Stimulated activated naive CD8-positive, alpha-beta T cell treated with anti-CD3 and anti-CD28 coated beads, Interleukin-15, amount 100 ng/mL, for 72 hours (primary cell): ENCODE data around the gene OR4B1.
"Not testable (repeated sequence)": the region's sequence is repeated elsewhere in the genome, so short reads cannot be mapped to it uniquely, and the experiment has no call there.

Experiments
- ATAC-seq: fragments of 150-1000 bp; cut with Tn5 transposase; 2 replicates; pipeline ENCODE4 v1.10.0; 2021; ENCODE audit warnings: mild to moderate bottlenecking, moderate library complexity
- DNase-seq, 2 donors: peaks; one replicate each; pipeline ENCODE4 v3.0.0; 2021 to 2022
- H3K27ac Mint-ChIP-seq, 2 donors: one replicate each; pipeline ENCODE4 v1.8.0; 2022; ENCODE audit warnings: mild to moderate bottlenecking in 2 of 2, mixed read lengths in 2 of 2, moderate library complexity in 2 of 2
- H3K27me3 Mint-ChIP-seq: one replicate; pipeline ENCODE4 v1.8.0; 2022; ENCODE audit warnings: mixed read lengths
- H3K4me1 Mint-ChIP-seq: one replicate; pipeline ENCODE4 v1.8.0; 2022; ENCODE audit warnings: mild to moderate bottlenecking, mixed read lengths
- H3K4me3 Mint-ChIP-seq, 2 donors: one replicate each; pipeline ENCODE4 v1.8.0; 2022; ENCODE audit warnings: mild to moderate bottlenecking in 2 of 2, mixed read lengths in 2 of 2, moderate library complexity in 1 of 2
- H3K9me3 Mint-ChIP-seq, 2 donors: one replicate each; pipeline ENCODE4 v1.8.0; 2022; ENCODE audit warnings: mixed read lengths in 2 of 2

OR4B1 gene, protein sequence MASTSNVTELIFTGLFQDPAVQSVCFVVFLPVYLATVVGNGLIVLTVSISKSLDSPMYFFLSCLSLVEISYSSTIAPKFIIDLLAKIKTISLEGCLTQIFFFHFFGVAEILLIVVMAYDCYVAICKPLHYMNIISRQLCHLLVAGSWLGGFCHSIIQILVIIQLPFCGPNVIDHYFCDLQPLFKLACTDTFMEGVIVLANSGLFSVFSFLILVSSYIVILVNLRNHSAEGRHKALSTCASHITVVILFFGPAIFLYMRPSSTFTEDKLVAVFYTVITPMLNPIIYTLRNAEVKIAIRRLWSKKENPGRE

DNA sequence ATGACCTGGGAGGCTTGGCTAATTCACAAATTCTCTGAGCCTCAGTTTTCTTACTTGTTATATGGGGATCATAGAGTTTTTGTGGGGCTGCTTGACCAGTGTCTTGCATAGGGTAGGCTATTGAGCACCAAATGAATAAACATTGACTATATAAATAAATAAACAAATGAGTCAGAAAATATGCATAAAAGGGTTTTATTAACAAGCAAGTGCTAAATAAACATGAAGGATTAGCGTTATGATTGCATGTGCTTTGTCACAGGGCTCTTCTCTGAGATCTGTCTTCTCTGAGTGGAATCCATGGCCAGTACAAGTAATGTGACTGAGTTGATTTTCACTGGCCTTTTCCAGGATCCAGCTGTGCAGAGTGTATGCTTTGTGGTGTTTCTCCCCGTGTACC, at the start of gene OR4B1:
OR4B1 (plus strand) TSS at position 301 of the 400 bp plus-strand sequence; CDS start at position 301, 0 bp downstream.
- Mint-ChIP-seq H3K27ac (no peak within 1 kb of the TSS), H3K27me3 (peaks cover 9% of the 10 kb centered on the region), H3K4me3 (no peak within 1 kb of the TSS), H3K9me3 (no peaks in the 10 kb centered on the region), H3K4me1 (no peaks in the 10 kb centered on the region)
- no peak for ATAC-seq
- no peak for DNase-seq

GRCh38 chr11:48167380-48167779, 49.2 kb upstream of the OR4B1 start:
- DNase-seq (no peak), ATAC-seq (no peak)
- peaks cover 26% of the 10 kb centered on the region for H3K4me1 Mint-ChIP-seq
- H3K9me3 Mint-ChIP-seq, result no peaks in the 10 kb centered on the region
- H3K27me3 Mint-ChIP-seq, result no peaks in the 10 kb centered on the region
- no peak overlapping the region for H3K27ac Mint-ChIP-seq
- no peak overlapping the region for H3K4me3 Mint-ChIP-seq

DNA sequence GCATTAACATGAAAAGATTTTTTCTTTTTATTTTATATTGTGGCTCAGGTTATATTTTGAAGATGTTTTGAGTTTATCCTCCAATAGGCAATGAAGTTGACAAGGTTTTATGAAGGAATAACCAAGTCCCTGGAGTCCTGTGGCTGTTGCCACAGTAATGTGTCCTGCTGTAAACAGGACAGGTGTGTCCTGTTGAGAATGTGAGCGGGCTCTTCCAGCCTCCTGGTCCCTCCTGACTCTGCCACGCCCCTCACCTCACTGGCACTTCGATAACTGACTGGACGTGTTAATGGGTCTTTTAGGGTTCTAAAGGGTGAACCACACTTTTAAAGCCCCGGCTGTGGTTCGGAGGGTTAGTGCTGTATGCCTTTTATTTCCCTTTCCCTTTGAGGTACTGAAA, 47.8 kb upstream of the OR4B1 start:
- Mint-ChIP-seq H3K4me3 (no peak overlapping the region), H3K4me1 (peaks cover 26% of the 10 kb centered on the region), H3K27me3 (no peaks in the 10 kb centered on the region), H3K9me3 (no peaks in the 10 kb centered on the region), H3K27ac (no peak overlapping the region)
- DNase-seq (no peak), ATAC-seq (no peak)

- Mint-ChIP-seq H3K4me3 (no peak overlapping the region), H3K27me3 (no peaks in the 10 kb centered on the region), H3K9me3 (no peaks in the 10 kb centered on the region), H3K27ac (peak overlapping the region in 1 of 2 donors; percentile 43), H3K4me1 (peaks cover 26% of the 10 kb centered on the region)
- no peak for DNase-seq
- no peak for ATAC-seq
Observed at GRCh38 chr11:48169259-48169658, 47.4 kb upstream of the OR4B1 start.

DNA sequence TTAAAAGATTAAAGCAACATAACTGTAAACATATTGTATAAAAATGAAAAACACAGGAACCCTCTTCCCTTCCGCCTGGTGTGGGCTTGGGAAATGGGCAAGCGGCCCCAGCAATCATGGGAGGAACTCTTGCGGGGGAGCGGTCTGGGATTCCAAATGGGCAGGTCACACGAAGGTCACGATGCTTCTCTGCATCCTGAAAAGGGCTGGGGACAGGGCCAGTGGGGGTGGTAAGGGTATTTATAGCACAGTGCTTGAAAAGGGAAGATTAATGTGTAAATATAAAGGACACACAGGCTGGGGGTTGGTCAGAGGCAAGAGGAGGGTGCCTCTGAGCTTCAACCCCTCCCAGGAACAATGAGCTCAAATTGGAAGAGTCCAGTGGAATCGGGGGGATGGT, 46.9 kb upstream of the OR4B1 start:
- H3K4me1 Mint-ChIP-seq, result peaks cover 26% of the 10 kb centered on the region
- no peak for ATAC-seq
- H3K27me3 Mint-ChIP-seq, result no peaks in the 10 kb centered on the region
- peak overlapping the region; percentile 51 to 74 for H3K27ac Mint-ChIP-seq
- no peaks in the 10 kb centered on the region for H3K9me3 Mint-ChIP-seq
- H3K4me3 Mint-ChIP-seq, result no peak overlapping the region
- no peak for DNase-seq

- DNase-seq, result no peak
- Mint-ChIP-seq H3K4me1 (peaks cover 26% of the 10 kb centered on the region), H3K4me3 (no peak overlapping the region), H3K9me3 (no peaks in the 10 kb centered on the region), H3K27me3 (no peaks in the 10 kb centered on the region), H3K27ac (peak overlapping the region in 1 of 2 donors; percentile 55)
- ATAC-seq, result no peak
Observed at GRCh38 chr11:48170241-48171233, 46.1 kb upstream of the OR4B1 start.

DNA sequence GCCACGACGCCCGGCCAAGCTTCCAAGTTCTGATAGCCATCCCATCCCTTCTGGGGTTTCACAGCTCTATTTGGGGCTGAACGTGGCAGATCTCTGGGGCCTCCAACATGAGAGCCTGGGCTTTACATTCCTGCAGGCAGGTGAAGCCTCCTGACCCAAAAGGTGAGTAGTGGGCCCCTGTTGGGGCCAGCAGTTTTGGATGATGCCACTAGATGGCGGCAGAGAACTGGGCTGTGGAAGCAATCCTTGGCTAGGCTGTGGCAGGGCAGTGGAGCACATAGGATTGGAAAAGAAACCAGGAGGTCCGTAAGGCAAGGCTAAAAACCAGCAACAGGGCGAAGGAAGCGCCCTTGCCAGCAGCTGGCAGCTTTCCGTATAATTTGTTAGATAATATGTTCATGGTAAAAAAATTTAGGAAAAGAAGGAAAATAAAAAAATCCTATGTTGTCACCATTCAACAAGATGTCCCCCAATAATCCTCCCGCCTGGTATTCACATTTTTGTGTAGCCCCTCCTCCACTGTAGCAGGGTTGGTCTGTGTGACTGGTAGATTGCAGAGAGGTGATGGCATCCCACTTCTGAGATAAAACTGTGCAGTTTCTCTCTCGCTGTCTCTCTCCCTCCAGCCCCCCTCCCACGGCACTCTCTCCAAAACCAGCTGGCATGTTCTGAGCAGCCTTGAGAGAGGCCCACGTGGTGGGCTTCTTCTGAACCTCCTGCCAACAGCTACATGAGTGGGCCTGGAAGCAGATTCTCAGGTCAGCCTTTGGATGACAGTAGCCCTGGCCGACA, 43.6 kb upstream of the OR4B1 start:
- DNase-seq (peak; percentile 56 to 62), ATAC-seq (peak; percentile 84)
- Mint-ChIP-seq H3K9me3 (no peaks in the 10 kb centered on the region), H3K4me1 (peaks cover 26% of the 10 kb centered on the region), H3K4me3 (no peak overlapping the region), H3K27ac (peak overlapping the region in 1 of 2 donors; percentile 59), H3K27me3 (no peaks in the 10 kb centered on the region)

DNA sequence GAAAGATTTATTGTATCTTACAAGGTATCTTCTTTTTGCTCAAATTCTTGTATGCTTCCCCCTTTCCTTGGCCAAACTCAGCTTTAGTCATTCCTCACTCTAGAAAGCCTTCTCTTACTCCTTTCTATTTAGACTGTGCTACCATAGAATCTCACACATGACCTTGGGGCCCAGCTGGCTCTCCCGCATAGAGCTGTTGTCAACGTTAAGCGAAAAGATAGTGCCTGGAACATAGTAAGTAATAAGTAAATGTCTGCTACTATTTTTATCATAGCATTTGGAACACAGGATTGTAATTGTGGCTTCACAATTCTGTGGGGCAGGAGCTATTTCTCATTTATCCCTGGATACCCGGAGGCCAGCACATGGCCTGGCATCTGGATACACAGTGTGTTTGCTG, 38.9 kb upstream of the OR4B1 start:
- no peak for ATAC-seq
- DNase-seq, result no peak
- H3K4me3 Mint-ChIP-seq, result no peak overlapping the region
- H3K27ac Mint-ChIP-seq, result peak overlapping the region in 1 of 2 donors; percentile 74
- H3K9me3 Mint-ChIP-seq, result no peaks in the 10 kb centered on the region
- no peaks in the 10 kb centered on the region for H3K4me1 Mint-ChIP-seq
- no peaks in the 10 kb centered on the region for H3K27me3 Mint-ChIP-seq

DNA sequence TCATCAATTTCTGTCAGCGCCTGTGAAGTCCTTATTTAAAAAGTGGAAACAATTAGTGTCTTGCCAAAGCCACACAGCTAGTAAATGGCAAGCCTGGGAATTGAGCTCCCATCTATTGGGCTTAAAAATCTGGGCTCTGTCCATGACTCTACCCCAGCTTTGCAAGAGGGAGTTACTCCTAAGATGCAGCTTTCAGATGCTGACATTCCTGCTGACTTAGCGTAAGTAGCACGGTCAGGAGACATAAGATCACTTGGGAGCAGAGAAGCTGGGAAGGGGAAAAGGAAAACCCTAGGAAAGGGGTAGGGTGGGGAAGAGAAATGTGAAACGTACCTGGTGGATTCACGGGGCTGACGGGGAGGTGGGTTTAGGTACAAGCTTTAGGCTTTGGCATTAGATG, 36.0 kb upstream of the OR4B1 start:
- Mint-ChIP-seq H3K4me1 (no peaks in the 10 kb centered on the region), H3K27ac (peak overlapping the region in 1 of 2 donors; percentile 30)
- DNase-seq, result no peak

DNA sequence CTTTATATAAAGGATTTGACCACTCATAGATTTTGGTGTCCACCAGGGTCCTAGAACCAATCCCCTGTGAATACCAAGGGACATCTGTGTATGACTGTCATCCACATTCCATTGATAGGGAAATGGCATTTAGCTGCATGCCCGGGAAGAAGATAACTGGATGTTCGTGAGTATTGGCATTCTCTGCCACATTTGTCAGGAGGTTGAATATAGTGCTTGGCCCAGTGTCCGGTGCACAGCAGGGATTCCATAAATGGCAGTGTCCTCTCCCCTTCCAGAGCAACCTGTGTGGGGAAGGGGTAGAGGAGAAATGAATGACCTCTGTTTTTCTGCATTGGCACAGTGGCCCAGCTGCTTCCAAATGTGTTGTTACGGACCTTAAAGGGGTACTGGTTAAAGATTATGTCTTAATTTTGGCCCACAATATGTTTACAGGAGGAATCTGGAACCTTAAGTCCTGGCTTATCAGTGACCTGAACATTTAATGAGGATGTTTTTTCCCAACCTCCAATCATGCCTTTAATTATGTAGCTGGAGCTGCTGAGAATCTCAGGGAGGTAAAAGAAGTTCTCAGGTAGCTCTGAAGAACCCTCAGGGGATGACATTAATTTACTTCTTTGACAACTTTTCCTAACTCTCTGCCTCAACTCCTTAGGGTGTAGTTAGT, 33.6 kb upstream of the OR4B1 start:
- Mint-ChIP-seq H3K4me3 (no peak overlapping the region), H3K27me3 (no peaks in the 10 kb centered on the region), H3K4me1 (no peaks in the 10 kb centered on the region), H3K27ac (peak overlapping the region in 1 of 2 donors; percentile 46), H3K9me3 (no peaks in the 10 kb centered on the region)
- DNase-seq (no peak), ATAC-seq (no peak)

More for the DNA sequence above, 36.0 kb upstream of the OR4B1 start:
- Mint-ChIP-seq H3K9me3 (no peaks in the 10 kb centered on the region), H3K27me3 (no peaks in the 10 kb centered on the region), H3K4me3 (no peak overlapping the region)
- no peak for ATAC-seq

GRCh38 chr11:48184452-48184851, 32.2 kb upstream of the OR4B1 start:
- H3K9me3 Mint-ChIP-seq, result no peaks in the 10 kb centered on the region
- no peak for ATAC-seq
- no peak for DNase-seq
- H3K27ac Mint-ChIP-seq, result no peak overlapping the region
- no peaks in the 10 kb centered on the region for H3K27me3 Mint-ChIP-seq
- no peak overlapping the region for H3K4me3 Mint-ChIP-seq
- H3K4me1 Mint-ChIP-seq, result no peaks in the 10 kb centered on the region

GRCh38 chr11:48190906-48191654, 25.5 kb upstream of the OR4B1 start:
- H3K27me3 Mint-ChIP-seq, ATAC-seq: not testable (repeated sequence)
- Mint-ChIP-seq H3K4me1 (peaks cover 19% of the 10 kb centered on the region), H3K9me3 (peaks cover 9 to 19% of the 10 kb centered on the region in 2 donors), H3K27ac (peak overlapping the region in 1 of 2 donors; percentile 50), H3K4me3 (peak overlapping the region; percentile 44 to 55)
- peak in 1 of 2 donors; percentile 5 for DNase-seq

DNA sequence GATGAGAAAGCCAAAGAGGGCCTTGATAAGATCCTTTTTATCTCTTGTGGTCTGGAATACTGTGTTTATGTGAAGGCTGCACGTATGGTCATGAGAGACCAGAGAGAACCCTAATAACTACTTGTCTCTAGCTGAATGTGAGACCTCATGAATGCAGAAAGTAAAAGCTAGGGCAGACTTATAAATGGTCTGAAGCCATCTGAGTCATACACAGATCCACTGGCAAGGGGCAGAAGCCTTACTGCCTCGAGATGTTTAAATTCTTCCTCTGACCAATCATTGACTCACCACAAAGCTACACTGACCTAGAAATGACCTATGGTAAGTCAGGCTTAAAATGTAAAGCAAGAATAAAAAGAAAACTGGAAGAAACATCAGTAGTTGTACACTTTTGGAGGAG, 22.7 kb upstream of the OR4B1 start:
- Mint-ChIP-seq H3K27ac (no peak overlapping the region), H3K27me3 (peaks cover 8% of the 10 kb centered on the region), H3K4me1 (peaks cover 19% of the 10 kb centered on the region), H3K9me3 (peaks cover 17 to 32% of the 10 kb centered on the region in 2 donors), H3K4me3 (no peak overlapping the region)
- ATAC-seq (no peak), DNase-seq (no peak)

GRCh38 chr11:48207881-48208280, 8.7 kb upstream of the OR4B1 start:
- Mint-ChIP-seq H3K27ac (no peak overlapping the region), H3K4me3 (no peak overlapping the region), H3K9me3 (no peaks in the 10 kb centered on the region), H3K4me1 (no peaks in the 10 kb centered on the region), H3K27me3 (no peaks in the 10 kb centered on the region)
- DNase-seq, result no peak
- ATAC-seq, result no peak
